ENCODE measurements around the gene DLG5.

Gene DLG5

GRCh38 chr10:77949167-77949566 is 22.6 kb upstream of the DLG5 start:
- DNase-seq (ENCODE audit: low read depth) = no peak

GRCh38 chr10:77946084-77946483 is 19.5 kb upstream of the DLG5 start:
- DNase-seq (ENCODE audit: low read depth) = no peak

- DNase-seq (ENCODE audit: low read depth) = no peak
These were observed 18.0 kb upstream of the DLG5 start for GRCh38 chr10:77944519-77944918.

- no peak for DNase-seq (ENCODE audit: low read depth)
These were observed 16.8 kb upstream of the DLG5 start for GRCh38 chr10:77943121-77943901.

GRCh38 chr10:77941790-77942189 is 15.2 kb upstream of the DLG5 start:
- DNase-seq (ENCODE audit: low read depth) = no peak

GRCh38 chr10:77940627-77941026 is 14.1 kb upstream of the DLG5 start:
- DNase-seq (ENCODE audit: low read depth) = no peak

GRCh38 chr10:77940225-77940624 is 13.7 kb upstream of the DLG5 start:
- DNase-seq (ENCODE audit: low read depth) = no peak

- DNase-seq (ENCODE audit: low read depth) = no peak
These were observed 13.0 kb upstream of the DLG5 start for GRCh38 chr10:77939561-77940001.

GRCh38 chr10:77936697-77937567 is 10.4 kb upstream of the DLG5 start:
- no peak for DNase-seq (ENCODE audit: low read depth)

- no peak for DNase-seq (ENCODE audit: low read depth)
These were observed 5.6 kb upstream of the DLG5 start for GRCh38 chr10:77932016-77932715.

- DNase-seq (ENCODE audit: low read depth) = no peak
These were observed 1.1 kb upstream of the DLG5 start for GRCh38 chr10:77927402-77928246.

GRCh38 chr10:77925795-77926565 is 575 bp downstream of the DLG5 start:
- no peak for DNase-seq (ENCODE audit: low read depth)

- DNase-seq (ENCODE audit: low read depth) = no peak
These were observed 1.2 kb downstream of the DLG5 start for GRCh38 chr10:77925410-77925794.

- DNase-seq (ENCODE audit: low read depth) = no peak
These were observed 3.9 kb downstream of the DLG5 start for GRCh38 chr10:77922566-77923179.

- DNase-seq (ENCODE audit: low read depth) = no peak
These were observed 4.5 kb downstream of the DLG5 start for GRCh38 chr10:77922055-77922454.

GRCh38 chr10:77921395-77921794 is 5.2 kb downstream of the DLG5 start:
- no peak for DNase-seq (ENCODE audit: low read depth)

- no peak for DNase-seq (ENCODE audit: low read depth)
These were observed 6.1 kb downstream of the DLG5 start for GRCh38 chr10:77920495-77920894.

- DNase-seq (ENCODE audit: low read depth) = no peak
These were observed 6.8 kb downstream of the DLG5 start for GRCh38 chr10:77919713-77920108.

- DNase-seq (ENCODE audit: low read depth) = no peak
These were observed 11.0 kb downstream of the DLG5 start for GRCh38 chr10:77915319-77916105.

- no peak for DNase-seq (ENCODE audit: low read depth)
These were observed 13.5 kb downstream of the DLG5 start for GRCh38 chr10:77913090-77913489.

Data from activated T-cell treated with anti-CD3 and anti-CD28 coated beads for 1 hour (primary cell).